Lung (tissue), 12 donors: ENCODE data around the gene UNC5A. TPM values are rescaled to one million over a fixed set of nuclear protein-coding genes. Genes with fewer than 3 reads are reported as not detected.
A peak's percentile ranks its signal among the peaks of the same experiment; 100 is the strongest.

ENCODE experiments used
- ATAC-seq: fragments of 200-7000 bp; cut with Tn5 transposase; one replicate; pipeline ENCODE4 v1.9.1; 2020; ENCODE audit warnings: moderate number of reproducible peaks; ENCODE audit not compliant: insufficient read depth, low FRiP score
- DNase-seq, 3 donors: peaks; one replicate each; pipeline ENCODE4 v3.0.0-alpha.2; 2013 to 2017
- H3K27ac ChIP-seq, 2 donors: one replicate each; pipeline ENCODE4 v1.5.1; 2013; ENCODE audit warnings: mild to moderate bottlenecking in 2 of 2, moderate library complexity in 2 of 2, control low read depth in 1 of 2, inconsistent platforms in 1 of 2, low read depth in 1 of 2, low read length in 1 of 2
- H3K27me3 ChIP-seq, 3 donors: one replicate each; pipeline ENCODE4 v1.5.1; 2013; ENCODE audit warnings: low read length in 2 of 3; ENCODE audit not compliant: control insufficient read depth in 3 of 3, insufficient read depth in 3 of 3
- H3K36me3 ChIP-seq, 4 donors: one replicate each; pipeline ENCODE4 v1.5.1; 2013; ENCODE audit warnings: low read length in 4 of 4, mild to moderate bottlenecking in 1 of 4, moderate library complexity in 1 of 4; ENCODE audit not compliant: control insufficient read depth in 4 of 4, insufficient read depth in 4 of 4
- H3K4me1 ChIP-seq, 5 donors: one replicate each; pipeline ENCODE4 v1.5.1; 2013; ENCODE audit warnings: low read length in 5 of 5, mild to moderate bottlenecking in 2 of 5, moderate library complexity in 1 of 5; ENCODE audit not compliant: control insufficient read depth in 5 of 5, insufficient read depth in 5 of 5
- H3K4me3 ChIP-seq: one replicate; pipeline ENCODE4 v1.5.1; 2013; ENCODE audit warnings: mild to moderate bottlenecking, control low read depth, moderate library complexity
- H3K9ac ChIP-seq, 2 donors: one replicate each; pipeline ENCODE4 v1.5.1; 2013; ENCODE audit warnings: low read length in 2 of 2, control low read depth in 1 of 2; ENCODE audit not compliant: insufficient read depth in 1 of 2
- H3K9me3 ChIP-seq, 4 donors: one replicate each; pipeline ENCODE4 v1.5.1; 2013; ENCODE audit warnings: low read length in 3 of 4, mild to moderate bottlenecking in 1 of 4, moderate library complexity in 1 of 4; ENCODE audit not compliant: control insufficient read depth in 4 of 4, insufficient read depth in 3 of 4
- WGBS, 2 donors: extraction: QIAGEN DNeasy Blood & Tissue Kit; methylation state at CpG; one replicate each; pipeline ENCODE4 v1.1.7; 2013; 5-methylcytosine and 5-hydroxymethylcytosine counted together
- polyA plus RNA-seq, 2 donors: library from polyadenylated mRNA; stranded (reverse); fragments of 200-250 nt; gene quantifications; one replicate each; pipeline ENCODE4 v1.2.1, GENCODE V29; 2013
- total RNA-seq, 2 donors: library from RNA; depleted of rRNA in 1 of 2; stranded (reverse); fragments of >200 nt in 1 of 2; gene quantifications; one replicate each; pipeline ENCODE4 v1.2.1, GENCODE V29; 2014 to 2021
- TF ChIP-seq, protein P1 (sequence below): IDR thresholded peaks from 2 replicates; pipeline ENCODE4 v1.5.1; 2012; ENCODE audit warnings: mild to moderate bottlenecking; ENCODE audit errors: control extremely low read depth, extremely low read depth
- donor health status: control.
- donor health status: control.
- donor health status: Bipolar disorder and iron deficiency.
- donor health status: healthy.
- donor health status: DM: yes; HTN: yes; CAD: no.

UNC5A gene
- total and polyA plus RNA-seq, 4 donors = 0.08 to 0.40 (median 0.13) TPM

DNA sequence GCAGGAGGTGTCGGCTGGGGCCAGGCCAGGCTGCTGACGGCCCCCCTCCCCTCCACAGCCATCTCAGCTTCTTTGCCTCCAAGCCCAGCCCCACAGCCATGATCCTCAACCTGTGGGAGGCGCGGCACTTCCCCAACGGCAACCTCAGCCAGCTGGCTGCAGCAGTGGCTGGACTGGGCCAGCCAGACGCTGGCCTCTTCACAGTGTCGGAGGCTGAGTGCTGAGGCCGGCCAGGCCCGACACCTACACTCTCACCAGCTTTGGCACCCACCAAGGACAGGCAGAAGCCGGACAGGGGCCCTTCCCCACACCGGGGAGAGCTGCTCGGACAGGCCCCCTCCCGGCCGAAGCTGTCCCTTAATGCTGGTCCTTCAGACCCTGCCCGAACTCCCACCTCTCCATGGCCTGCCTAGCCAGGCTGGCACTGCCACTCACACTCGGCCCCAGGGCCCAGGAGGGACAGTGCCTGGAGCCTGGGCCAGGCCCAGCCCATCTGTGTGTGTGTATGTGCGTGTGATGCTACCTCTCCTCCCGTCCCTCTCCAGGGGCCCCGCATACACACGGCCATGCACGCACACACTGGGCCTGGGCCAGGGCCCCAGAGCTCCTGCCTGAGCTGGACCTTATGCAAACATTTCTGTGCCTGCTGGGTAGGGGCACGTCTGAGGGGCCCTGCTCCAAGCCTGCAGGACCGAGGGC lies 69.5 kb downstream of the UNC5A start:
- H3K9me3 ChIP-seq = no peaks in the 10 kb centered on the region
- H3K36me3 ChIP-seq = no peaks in the 10 kb centered on the region
- no peak overlapping the region for H3K9ac ChIP-seq
- DNase-seq = peak in 1 of 3 donors; percentile 25
- TF ChIP-seq, protein P1, sequence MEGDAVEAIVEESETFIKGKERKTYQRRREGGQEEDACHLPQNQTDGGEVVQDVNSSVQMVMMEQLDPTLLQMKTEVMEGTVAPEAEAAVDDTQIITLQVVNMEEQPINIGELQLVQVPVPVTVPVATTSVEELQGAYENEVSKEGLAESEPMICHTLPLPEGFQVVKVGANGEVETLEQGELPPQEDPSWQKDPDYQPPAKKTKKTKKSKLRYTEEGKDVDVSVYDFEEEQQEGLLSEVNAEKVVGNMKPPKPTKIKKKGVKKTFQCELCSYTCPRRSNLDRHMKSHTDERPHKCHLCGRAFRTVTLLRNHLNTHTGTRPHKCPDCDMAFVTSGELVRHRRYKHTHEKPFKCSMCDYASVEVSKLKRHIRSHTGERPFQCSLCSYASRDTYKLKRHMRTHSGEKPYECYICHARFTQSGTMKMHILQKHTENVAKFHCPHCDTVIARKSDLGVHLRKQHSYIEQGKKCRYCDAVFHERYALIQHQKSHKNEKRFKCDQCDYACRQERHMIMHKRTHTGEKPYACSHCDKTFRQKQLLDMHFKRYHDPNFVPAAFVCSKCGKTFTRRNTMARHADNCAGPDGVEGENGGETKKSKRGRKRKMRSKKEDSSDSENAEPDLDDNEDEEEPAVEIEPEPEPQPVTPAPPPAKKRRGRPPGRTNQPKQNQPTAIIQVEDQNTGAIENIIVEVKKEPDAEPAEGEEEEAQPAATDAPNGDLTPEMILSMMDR = no peak
- H3K27me3 ChIP-seq = peaks cover 5 to 20% (median 7%) of the 10 kb centered on the region in 3 donors
- H3K27ac ChIP-seq = no peak overlapping the region
- ATAC-seq = no peak
- H3K4me1 ChIP-seq = peaks cover 0 to 4% (median 0%) of the 10 kb centered on the region in 5 donors
- whole genome bisulfite sequencing, 2 donors = 71 to 74% methylated on average over 20 to 23 of the region's 23 CpGs
- H3K4me3 ChIP-seq = no peak overlapping the region

DNA sequence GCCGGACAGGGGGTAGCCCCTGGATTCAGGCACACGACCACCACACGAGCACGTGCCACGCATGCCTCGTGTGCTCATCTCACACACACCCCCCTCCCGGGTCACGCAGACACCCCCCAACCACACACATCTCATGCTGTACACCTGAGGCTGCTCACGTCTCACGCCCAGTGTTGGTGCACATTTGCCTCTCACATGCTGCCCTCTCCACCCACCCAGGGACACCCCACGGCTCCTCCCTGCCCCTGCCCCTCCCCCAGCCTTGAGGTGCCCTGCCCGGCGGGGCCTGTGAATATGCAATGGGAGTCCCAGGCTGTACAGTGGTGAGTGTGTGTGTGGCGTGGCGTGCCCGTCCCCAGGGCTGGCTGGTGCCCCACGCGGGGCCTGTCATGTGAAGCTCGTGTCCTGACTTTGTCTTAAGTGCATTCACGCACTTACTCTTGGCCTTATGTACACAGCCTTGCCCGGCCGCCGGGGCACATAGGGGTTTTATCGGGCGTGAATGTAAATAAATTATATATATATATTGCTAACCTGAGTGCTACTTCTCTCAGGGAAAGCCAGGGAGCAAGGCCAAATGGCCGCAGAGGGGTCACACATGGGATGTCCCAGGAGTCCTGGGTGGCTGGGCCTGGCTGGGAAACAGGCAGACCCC lies 70.1 kb downstream of the UNC5A start:
- Histone ChIP-seq H3K27ac (no peak overlapping the region), H3K4me1 (peaks cover 0 to 4% (median 0%) of the 10 kb centered on the region in 5 donors), H3K9ac (no peak overlapping the region), H3K4me3 (no peak overlapping the region), H3K9me3 (no peaks in the 10 kb centered on the region), H3K36me3 (no peaks in the 10 kb centered on the region), H3K27me3 (peaks cover 4 to 13% (median 5%) of the 10 kb centered on the region in 3 donors)
- DNase-seq (no peak), ATAC-seq (no peak)
- WGBS, 2 donors = 74 to 89% methylated on average over 26 of the region's 26 CpGs
- TF ChIP-seq, protein P1 = no peak

DNA sequence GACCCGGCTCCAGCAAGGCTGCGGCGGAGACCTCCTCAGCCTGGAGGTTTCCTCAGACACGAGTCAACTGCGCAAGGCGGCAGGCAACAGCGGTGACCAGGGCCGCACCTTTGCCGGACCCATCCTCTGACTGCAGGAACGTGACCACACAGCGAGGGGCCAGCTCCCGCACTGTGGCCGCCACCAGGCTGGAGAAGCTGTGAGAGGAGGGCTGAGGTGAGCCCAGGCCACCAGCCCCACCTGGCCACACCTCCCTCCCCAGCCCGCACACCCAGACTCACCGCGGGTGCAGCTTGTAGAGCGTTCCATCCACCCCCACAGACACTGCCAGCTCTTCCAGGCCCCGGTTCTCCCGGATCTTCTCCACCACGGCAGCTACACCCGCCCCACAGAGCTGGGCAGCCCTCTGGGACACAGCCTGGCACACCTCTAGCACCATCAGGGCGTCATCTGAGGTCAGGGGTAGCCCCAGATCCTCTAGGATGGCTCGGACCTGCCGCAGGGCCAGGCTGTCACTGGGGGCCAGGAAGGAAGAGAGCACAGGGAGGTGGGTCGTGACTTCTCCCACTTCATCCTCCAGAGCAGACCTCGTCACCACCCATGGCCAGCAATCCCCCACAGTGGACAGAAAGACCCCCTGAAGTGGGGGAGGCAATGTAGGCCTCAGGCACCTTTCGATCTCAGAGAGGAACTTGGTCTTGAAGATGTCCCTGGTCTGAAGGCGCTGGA lies 70.8 kb downstream of the UNC5A start:
- no peak overlapping the region for H3K27ac ChIP-seq
- peaks cover 0 to 6% (median 5%) of the 10 kb centered on the region in 3 donors for H3K27me3 ChIP-seq
- TF ChIP-seq, protein P1 = no peak
- no peak overlapping the region for H3K4me3 ChIP-seq
- H3K9ac ChIP-seq = no peak overlapping the region
- H3K36me3 ChIP-seq = no peaks in the 10 kb centered on the region
- DNase-seq (no peak), ATAC-seq (no peak)
- H3K9me3 ChIP-seq = no peaks in the 10 kb centered on the region
- WGBS, 2 donors = 92 to 95% methylated on average over 28 of the region's 28 CpGs
- peaks cover 0 to 4% (median 0%) of the 10 kb centered on the region in 5 donors for H3K4me1 ChIP-seq
